LNCaP clone FGC (cell line): ENCODE results near the gene OR6B3.

ENCODE experiments used
- DNase-seq: peaks from one replicate; pipeline ENCODE4 v3.0.0-alpha.2; 2011; ENCODE audit warnings: low read depth
- H3K4me3 ChIP-seq: 2 replicates; pipeline ENCODE4 v1.5.1; 2011; ENCODE audit warnings: mild to moderate bottlenecking, low read depth, low read length, control low read depth
- TF ChIP-seq, protein P1 (sequence below): IDR thresholded peaks from 2 replicates; pipeline ENCODE4 v1.5.1; 2012; ENCODE audit warnings: mild to moderate bottlenecking; ENCODE audit not compliant: control insufficient read depth, insufficient read depth; ENCODE audit errors: extremely low read depth

Gene OR6B3

GRCh38 chr2:240053173-240054155 is at the start of gene OR6B3:
Gene OR6B3, minus strand, starts transcription at chr2:240053521.
- H3K4me3 ChIP-seq: no peak within 1 kb of the TSS
- TF ChIP-seq, protein P1, sequence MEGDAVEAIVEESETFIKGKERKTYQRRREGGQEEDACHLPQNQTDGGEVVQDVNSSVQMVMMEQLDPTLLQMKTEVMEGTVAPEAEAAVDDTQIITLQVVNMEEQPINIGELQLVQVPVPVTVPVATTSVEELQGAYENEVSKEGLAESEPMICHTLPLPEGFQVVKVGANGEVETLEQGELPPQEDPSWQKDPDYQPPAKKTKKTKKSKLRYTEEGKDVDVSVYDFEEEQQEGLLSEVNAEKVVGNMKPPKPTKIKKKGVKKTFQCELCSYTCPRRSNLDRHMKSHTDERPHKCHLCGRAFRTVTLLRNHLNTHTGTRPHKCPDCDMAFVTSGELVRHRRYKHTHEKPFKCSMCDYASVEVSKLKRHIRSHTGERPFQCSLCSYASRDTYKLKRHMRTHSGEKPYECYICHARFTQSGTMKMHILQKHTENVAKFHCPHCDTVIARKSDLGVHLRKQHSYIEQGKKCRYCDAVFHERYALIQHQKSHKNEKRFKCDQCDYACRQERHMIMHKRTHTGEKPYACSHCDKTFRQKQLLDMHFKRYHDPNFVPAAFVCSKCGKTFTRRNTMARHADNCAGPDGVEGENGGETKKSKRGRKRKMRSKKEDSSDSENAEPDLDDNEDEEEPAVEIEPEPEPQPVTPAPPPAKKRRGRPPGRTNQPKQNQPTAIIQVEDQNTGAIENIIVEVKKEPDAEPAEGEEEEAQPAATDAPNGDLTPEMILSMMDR: no peak
- DNase-seq: no peak

DNA sequence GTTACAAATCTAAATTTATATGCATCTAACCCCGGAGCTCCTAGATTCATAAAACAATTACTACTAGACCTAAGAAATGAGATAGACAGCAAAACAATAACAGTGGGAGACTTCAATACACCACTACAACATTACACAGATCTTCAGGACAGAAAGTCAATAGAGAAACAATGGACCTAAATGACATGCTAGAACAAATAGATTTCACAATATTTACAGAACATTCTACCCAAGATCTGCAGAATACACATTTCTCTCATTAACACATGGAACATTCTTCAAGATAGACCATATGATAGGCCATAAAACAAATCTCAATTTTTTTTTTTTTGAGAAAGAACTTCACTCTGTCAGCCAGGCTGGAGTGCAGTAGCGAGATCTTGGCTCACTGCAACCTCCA is 45.0 kb upstream of the OR6B3 start:
- no peak overlapping the region for H3K4me3 ChIP-seq
- DNase-seq: no peak
- TF ChIP-seq, protein P1: no peak

DNA sequence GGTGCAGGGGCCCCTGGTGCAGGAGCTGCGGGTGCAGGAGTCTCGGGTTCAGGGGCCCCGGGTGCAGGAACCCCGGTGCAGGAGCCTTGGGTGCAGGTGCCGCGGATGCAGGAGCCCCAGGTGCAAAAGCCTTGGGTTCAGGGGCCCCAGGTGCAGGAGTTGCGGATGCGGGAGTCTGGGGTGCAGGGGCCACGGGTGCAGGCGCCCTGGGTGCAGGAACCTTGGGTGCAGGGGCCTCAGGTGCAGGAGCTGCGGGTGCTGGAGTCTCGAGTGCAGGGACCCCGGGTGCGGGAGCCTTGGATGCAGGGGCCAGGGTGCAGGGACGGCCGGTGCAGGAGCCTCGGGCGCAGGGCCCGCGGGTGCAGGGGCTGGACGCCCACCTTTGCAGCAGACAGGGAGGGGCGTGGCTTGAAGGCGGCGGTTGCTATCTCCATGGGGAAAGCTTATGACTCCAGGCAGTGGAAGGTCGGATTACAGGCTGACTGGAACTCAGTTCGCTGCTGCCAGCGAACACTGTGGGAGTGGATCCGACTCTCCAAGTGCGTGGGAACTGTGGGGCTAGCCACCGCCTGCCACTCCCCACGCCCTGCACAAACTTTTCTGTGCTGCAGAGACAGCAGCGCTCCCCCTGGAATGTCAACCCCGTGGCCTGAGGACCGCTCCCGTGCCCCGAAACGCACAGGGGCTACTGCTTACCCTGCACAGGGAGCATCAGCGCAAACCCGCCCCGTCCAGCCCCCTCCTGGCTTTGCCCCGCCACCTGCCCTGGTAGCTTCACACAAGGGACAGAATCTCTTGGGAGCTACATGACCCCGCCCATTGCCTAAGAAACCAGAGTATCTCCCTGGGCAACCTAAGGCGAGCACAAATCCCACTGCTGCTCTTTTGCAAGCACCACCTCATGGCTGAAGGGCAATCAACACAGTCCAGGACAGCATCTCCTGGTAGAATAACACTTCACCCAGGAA is 42.5 kb upstream of the OR6B3 start:
- no peak overlapping the region for H3K4me3 ChIP-seq
- TF ChIP-seq, protein P1: no peak
- DNase-seq: no peak

DNA sequence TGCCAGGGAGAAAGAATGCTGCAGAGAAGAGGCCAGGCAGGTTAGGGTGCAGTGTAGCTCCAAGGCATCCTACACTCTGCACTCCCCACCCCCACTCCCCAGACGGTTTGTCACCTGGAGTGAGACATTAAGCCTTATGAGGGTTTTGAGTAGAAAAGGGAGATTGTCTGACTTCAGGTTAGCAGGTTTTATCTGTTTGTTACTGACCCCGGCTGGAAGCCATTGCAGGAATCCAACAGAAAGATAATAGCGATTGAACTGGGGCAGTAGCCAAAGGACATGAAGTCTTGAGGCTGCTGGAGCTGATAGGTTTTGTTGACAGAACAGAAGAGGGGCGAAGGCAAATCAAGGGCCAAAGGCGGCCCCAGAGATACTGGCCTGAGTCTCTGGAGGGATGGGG is 36.0 kb upstream of the OR6B3 start:
- no peak for DNase-seq
- no peak overlapping the region for H3K4me3 ChIP-seq
- TF ChIP-seq, protein P1: no peak

DNA sequence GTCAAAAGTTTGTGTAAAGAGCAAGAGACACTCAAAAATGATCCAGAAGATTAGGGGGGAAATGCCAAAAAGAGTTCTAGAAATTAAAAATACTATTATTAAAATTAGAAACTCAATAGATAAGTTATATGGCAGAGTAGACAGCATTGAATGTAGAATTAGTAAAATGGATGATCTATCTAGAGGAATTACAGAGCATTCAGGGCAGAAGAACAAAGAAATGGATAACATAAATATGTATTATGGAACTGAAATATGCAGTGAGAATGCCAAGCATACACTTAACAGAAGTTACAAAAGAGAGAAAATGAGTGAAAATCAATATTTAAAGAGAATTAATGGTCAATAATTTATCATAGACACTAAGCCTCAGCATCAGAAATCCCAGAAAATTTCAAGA is 33.2 kb upstream of the OR6B3 start:
- no peak for DNase-seq
- H3K4me3 ChIP-seq: no peak overlapping the region
- TF ChIP-seq, protein P1: no peak

DNA sequence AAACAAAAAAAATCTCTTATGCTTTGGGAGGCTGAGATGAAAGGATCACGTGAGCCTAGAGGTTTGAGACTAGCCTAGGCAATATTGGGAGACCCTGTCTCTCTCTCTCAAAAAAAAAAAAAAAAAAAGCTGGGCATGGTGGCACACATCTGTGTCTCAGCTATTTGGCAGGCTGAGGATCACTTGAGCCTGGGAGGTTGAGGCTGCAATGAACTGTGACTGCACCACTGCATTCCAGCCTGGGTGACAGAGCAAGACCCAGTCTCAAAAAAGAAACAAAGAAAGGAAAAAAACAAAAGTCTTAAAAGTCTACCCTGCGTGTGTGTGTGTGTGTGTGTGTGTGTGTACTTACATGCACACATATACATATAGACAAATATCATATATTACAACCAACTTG is 25.3 kb upstream of the OR6B3 start:
- no peak for DNase-seq
- no peak overlapping the region for H3K4me3 ChIP-seq
- TF ChIP-seq, protein P1: no peak
